HL-60 (cell line): ENCODE data around the gene CCNI2.

Source experiments
- CTCF ChIP-seq: IDR thresholded peaks from one replicate; pipeline ENCODE4 v1.5.1; 2011; ENCODE audit warnings: low read length, control low read depth, inconsistent platforms; ENCODE audit not compliant: insufficient read depth
- POLR2AphosphoS5 ChIP-seq: IDR thresholded peaks from 2 replicates; pipeline ENCODE4 v1.6.1; 2012; ENCODE audit warnings: low read depth

- TF ChIP-seq CTCF (no peak), POLR2AphosphoS5 (no peak)
Observed at GRCh38 chr5:132785365-132785764, 38.1 kb downstream of the CCNI2 start.
